SK-N-SH (cell line): ENCODE measurements around the gene CLIC3. TPM values are rescaled to one million over a fixed set of nuclear protein-coding genes. Genes with fewer than 3 reads are reported as not detected.

ENCODE experiments used
- CTCF ChIA-PET: fragments of 300-600, 350-600 bp; formaldehyde crosslinking; extraction: SDS; loops from one replicate; lab custom pipeline; 2021; lab: Yijun Ruan, JAX
- POLR2A ChIA-PET: fragments of 350-600 bp; sonication (Branson Sonifier 250); formaldehyde crosslinking; extraction: SDS; loops from one replicate; lab custom pipeline; 2020; ENCODE audit warnings: antibody characterized with exemption, inconsistent platforms; lab: Yijun Ruan, JAX
- DNase-seq: peaks from one replicate; pipeline ENCODE4 v3.0.0; 2012
- H2AFZ ChIP-seq: fragments of 200-600 bp; sonication (generic); 2 replicates; pipeline ENCODE4 v1.8.1; 2016; ENCODE audit warnings: antibody characterized with exemption, mild to moderate bottlenecking, low read depth
- H3F3A ChIP-seq: fragments of 200-600 bp; sonication (generic); replicated peaks from 2 replicates; pipeline ENCODE3; 2016; ENCODE audit warnings: antibody characterized with exemption, mild to moderate bottlenecking; ENCODE audit not compliant: insufficient read depth
- H3K27ac ChIP-seq, 2 experiments: fragments of 200-500 bp in 1 of 2; fragments of 200-600 bp in 1 of 2; sonication (Bioruptor generic) in 1 of 2; sonication (generic), shearing (Covaris generic) in 1 of 2; 2 replicates each; pipeline versions ENCODE4 v1.5.1 to v1.6.1; 2014 to 2016; ENCODE audit warnings: low read depth in 2 of 2, inconsistent platforms in 1 of 2, low read length in 1 of 2, mild to moderate bottlenecking in 1 of 2, mixed read lengths in 1 of 2
- H3K27me3 ChIP-seq: fragments of 200-600 bp; sonication (generic), shearing (Covaris generic); 2 replicates; pipeline ENCODE4 v1.6.1; 2016; ENCODE audit warnings: mixed run types; ENCODE audit not compliant: insufficient read depth
- H3K36me3 ChIP-seq, 2 experiments: fragments of 200-500 bp in 1 of 2; fragments of 200-600 bp in 1 of 2; sonication (Bioruptor generic) in 1 of 2; sonication (generic) in 1 of 2; replicated peaks in 1 of 2; 2 replicates each; pipeline versions ENCODE3 to v1.5.1; 2014 to 2016; ENCODE audit warnings: low read length in 1 of 2, mild to moderate bottlenecking in 1 of 2; ENCODE audit not compliant: insufficient read depth in 2 of 2, control insufficient read depth in 1 of 2
- H3K4me1 ChIP-seq, 2 experiments: fragments of 200-500 bp in 1 of 2; fragments of 200-600 bp in 1 of 2; sonication (Bioruptor generic) in 1 of 2; sonication (generic), shearing (Covaris generic) in 1 of 2; 2 replicates each; pipeline versions ENCODE4 v1.5.1 to v1.6.1; 2014 to 2016; ENCODE audit warnings: low read depth in 1 of 2, low read length in 1 of 2, mixed run types in 1 of 2; ENCODE audit not compliant: insufficient read depth in 2 of 2, control insufficient read depth in 1 of 2
- H3K4me2 ChIP-seq: fragments of 200-600 bp; sonication (generic), shearing (Covaris generic); 2 replicates; pipeline ENCODE4 v1.6.1; 2017; ENCODE audit warnings: mixed run types
- H3K4me3 ChIP-seq, 2 experiments: fragments of 200-500 bp in 1 of 2; fragments of 200-600 bp in 1 of 2; sonication (Bioruptor generic) in 1 of 2; sonication (generic), shearing (Covaris generic) in 1 of 2; 2 replicates each; pipeline versions ENCODE4 v1.5.1 to v1.8.1; 2014 to 2016; ENCODE audit warnings: low read depth in 2 of 2, inconsistent platforms in 1 of 2, low read length in 1 of 2, mild to moderate bottlenecking in 1 of 2, mixed read lengths in 1 of 2, moderate library complexity in 1 of 2
- H3K79me2 ChIP-seq: fragments of 200-600 bp; sonication (generic); 2 replicates; pipeline ENCODE4 v1.8.1; 2017; ENCODE audit warnings: mild to moderate bottlenecking; ENCODE audit not compliant: insufficient read depth
- H3K9ac ChIP-seq: fragments of 200-600 bp; sonication (generic); 2 replicates; pipeline ENCODE4 v1.6.1; 2017; ENCODE audit warnings: mixed run types
- H3K9me2 ChIP-seq: fragments of 200-600 bp; sonication (generic); 2 replicates; pipeline ENCODE4 v1.6.1; 2017; ENCODE audit warnings: mixed run types
- H3K9me3 ChIP-seq: fragments of 200-600 bp; sonication (generic); 2 replicates; pipeline ENCODE4 v1.6.1; 2017; ENCODE audit warnings: mixed run types, mild to moderate bottlenecking, moderate library complexity
- H4K20me1 ChIP-seq: fragments of 200-600 bp; sonication (generic); 2 replicates; pipeline ENCODE4 v1.6.1; 2017; ENCODE audit warnings: mild to moderate bottlenecking, mixed run types; ENCODE audit not compliant: insufficient read depth
- CTCF ChIP-seq: fragments of 200-600 bp; sonication (generic); IDR thresholded peaks from 2 replicates; pipeline ENCODE4 v1.6.1; 2017; ENCODE audit warnings: antibody characterized with exemption, mild to moderate bottlenecking, moderate library complexity
- EP300 ChIP-seq, 2 experiments: IDR thresholded peaks; 2 replicates each; pipeline versions ENCODE4 v1.4.0 to v1.6.1; 2012; ENCODE audit warnings: borderline replicate concordance in 1 of 2, low read depth in 1 of 2, low read length in 1 of 2
- EZH2phosphoT487 ChIP-seq: fragments of 200-600 bp; sonication (generic); IDR thresholded peaks from 2 replicates; pipeline ENCODE4 v1.6.1; 2017; ENCODE audit warnings: low read depth, mixed run types, mild to moderate bottlenecking, antibody characterized with exemption, moderate library complexity, borderline replicate concordance
- GABPA ChIP-seq: IDR thresholded peaks from 2 replicates; pipeline ENCODE4 v1.4.0; 2012; ENCODE audit warnings: low read depth, mild to moderate bottlenecking
- GATA2 ChIP-seq: sonication (generic); formaldehyde crosslinking; IDR thresholded peaks from 2 replicates; pipeline ENCODE4 v1.5.0; 2020; ENCODE audit warnings: mild to moderate bottlenecking, missing genetic modification reagents
- JUND ChIP-seq: IDR thresholded peaks from 2 replicates; pipeline ENCODE4 v1.4.0; 2012
- MEF2A ChIP-seq: IDR thresholded peaks from 2 replicates; pipeline ENCODE4 v1.4.0; 2012; ENCODE audit warnings: low read depth, borderline replicate concordance
- MXI1 ChIP-seq: IDR thresholded peaks from 2 replicates; pipeline ENCODE4 v1.6.1; 2012; ENCODE audit warnings: mild to moderate bottlenecking, low read depth, low read length, improper control_type of control experiment
- RCOR1 ChIP-seq: fragments of 150-350 bp; IDR thresholded peaks from 2 replicates; pipeline ENCODE4 v1.6.1; 2017; ENCODE audit warnings: antibody characterized with exemption, low read length
- WGBS: methylation state at CpG from one replicate; pipeline ENCODE4 v1.1.6; 2017; ENCODE audit warnings: low lambda C conversion rate; 5-methylcytosine and 5-hydroxymethylcytosine counted together
- polyA plus RNA-seq, 3 experiments: library from polyadenylated mRNA; depleted of rRNA; stranded (reverse); fragments of >200 nt; gene quantifications; 2 replicates each; pipeline ENCODE4 v1.2.3, GENCODE V29; 2012
- TF ChIP-seq, protein P1 (sequence below): IDR thresholded peaks from 2 replicates; pipeline ENCODE4 v1.4.0; 2012; ENCODE audit warnings: low read depth, borderline replicate concordance
- TF ChIP-seq, protein P2 (sequence below): IDR thresholded peaks from 2 replicates; pipeline ENCODE4 v1.4.0; 2012; ENCODE audit warnings: low read depth

CLIC3 gene
- polyA plus RNA-seq, 1 of the 3 experiments (the other 2 are of a cell fraction), result 1.0 TPM

- no peaks in the 10 kb centered on the region for H3K27me3 ChIP-seq
- ChIA-PET POLR2A (no interaction called here), CTCF (interaction anchor here (1.3 to 1.8 kb wide), 2 partner anchors 10 to 77 kb away, joined by 3 to 9 read pairs; no protein-coding TSS in a partner anchor)
- no peak for TF ChIP-seq CTCF
- no peak for TF ChIP-seq GABPA
- TF ChIP-seq EZH2phosphoT487, result no peak
- no peak for TF ChIP-seq GATA2 (CRISPR knock-in tag)
- TF ChIP-seq JUND, result no peak
- TF ChIP-seq RCOR1, result no peak
- no peak for TF ChIP-seq EP300 (IDR thresholded peaks at IDR 0.05; ENCODE audit: borderline replicate concordance in 1 of 2, low read depth in 1 of 2, low read length in 1 of 2)
- TF ChIP-seq MXI1, result no peak
- TF ChIP-seq, protein P1, sequence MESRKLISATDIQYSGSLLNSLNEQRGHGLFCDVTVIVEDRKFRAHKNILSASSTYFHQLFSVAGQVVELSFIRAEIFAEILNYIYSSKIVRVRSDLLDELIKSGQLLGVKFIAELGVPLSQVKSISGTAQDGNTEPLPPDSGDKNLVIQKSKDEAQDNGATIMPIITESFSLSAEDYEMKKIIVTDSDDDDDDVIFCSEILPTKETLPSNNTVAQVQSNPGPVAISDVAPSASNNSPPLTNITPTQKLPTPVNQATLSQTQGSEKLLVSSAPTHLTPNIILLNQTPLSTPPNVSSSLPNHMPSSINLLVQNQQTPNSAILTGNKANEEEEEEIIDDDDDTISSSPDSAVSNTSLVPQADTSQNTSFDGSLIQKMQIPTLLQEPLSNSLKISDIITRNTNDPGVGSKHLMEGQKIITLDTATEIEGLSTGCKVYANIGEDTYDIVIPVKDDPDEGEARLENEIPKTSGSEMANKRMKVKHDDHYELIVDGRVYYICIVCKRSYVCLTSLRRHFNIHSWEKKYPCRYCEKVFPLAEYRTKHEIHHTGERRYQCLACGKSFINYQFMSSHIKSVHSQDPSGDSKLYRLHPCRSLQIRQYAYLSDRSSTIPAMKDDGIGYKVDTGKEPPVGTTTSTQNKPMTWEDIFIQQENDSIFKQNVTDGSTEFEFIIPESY, result no peak
- TF ChIP-seq MEF2A, result no peak
- H3K9me2 ChIP-seq, result no peaks in the 10 kb centered on the region
- no peaks in the 10 kb centered on the region for H3F3A ChIP-seq
- H4K20me1 ChIP-seq, result no peaks in the 10 kb centered on the region
- no peak overlapping the region for H3K9ac ChIP-seq
- H3K4me2 ChIP-seq, result no peak overlapping the region
- no peaks in the 10 kb centered on the region for H3K9me3 ChIP-seq
- no peaks in the 10 kb centered on the region for H3K36me3 ChIP-seq
- no peaks in the 10 kb centered on the region for H3K79me2 ChIP-seq
- peaks cover 0 to 8% of the 10 kb centered on the region in 2 experiments; a peak in 1 of 4 replicates for H3K4me1 ChIP-seq
- H2AFZ ChIP-seq, result no peak overlapping the region
- no peak overlapping the region for H3K4me3 ChIP-seq
- H3K27ac ChIP-seq, result no peak overlapping the region
- WGBS, result 89% methylated on average over 5 of the region's 7 CpGs
- no peak for DNase-seq
Observed at GRCh38 chr9:136958473-136958872, 37.9 kb downstream of the CLIC3 start.

DNA sequence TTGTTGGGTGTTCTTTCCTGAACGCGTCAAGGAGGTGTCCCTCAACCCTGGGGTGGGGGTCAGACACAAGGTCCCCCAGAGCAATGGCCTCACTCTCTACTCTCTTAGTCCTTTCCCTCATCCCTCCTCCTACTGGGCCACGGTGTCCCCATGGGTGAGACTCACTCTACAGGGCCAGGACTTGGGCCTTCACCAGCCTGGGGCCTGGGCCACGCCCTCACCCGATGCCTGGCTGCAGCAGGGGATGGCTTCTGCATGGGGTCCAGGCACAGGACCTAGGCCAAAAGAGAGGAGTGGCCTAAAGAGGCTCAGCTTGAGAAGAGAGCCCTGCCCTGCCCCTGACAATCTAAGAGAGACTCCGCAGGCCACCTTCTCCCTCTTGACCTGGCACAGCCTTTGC, 38.5 kb downstream of the CLIC3 start:
- H3K4me3 ChIP-seq, result no peak overlapping the region
- TF ChIP-seq, protein P2, sequence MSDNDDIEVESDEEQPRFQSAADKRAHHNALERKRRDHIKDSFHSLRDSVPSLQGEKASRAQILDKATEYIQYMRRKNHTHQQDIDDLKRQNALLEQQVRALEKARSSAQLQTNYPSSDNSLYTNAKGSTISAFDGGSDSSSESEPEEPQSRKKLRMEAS, result no peak
- TF ChIP-seq GATA2 (CRISPR knock-in tag), result no peak
- peaks cover 0 to 8% of the 10 kb centered on the region in 2 experiments; a peak in 1 of 4 replicates for H3K4me1 ChIP-seq
- H3F3A ChIP-seq, result no peaks in the 10 kb centered on the region
- H3K4me2 ChIP-seq, result no peak overlapping the region
- ChIA-PET POLR2A (no interaction called here), CTCF (interaction anchor here (1.3 to 1.8 kb wide), 2 partner anchors 9 to 77 kb away, joined by 3 to 9 read pairs; no protein-coding TSS in a partner anchor)
- WGBS, result 73% methylated on average over 6 of the region's 6 CpGs
- no peak overlapping the region for H2AFZ ChIP-seq
- H3K9me2 ChIP-seq, result no peaks in the 10 kb centered on the region
- H3K27me3 ChIP-seq, result no peaks in the 10 kb centered on the region
- H3K79me2 ChIP-seq, result no peaks in the 10 kb centered on the region
- no peaks in the 10 kb centered on the region for H3K9me3 ChIP-seq
- H3K36me3 ChIP-seq, result no peaks in the 10 kb centered on the region
- H3K9ac ChIP-seq, result no peak overlapping the region
- H4K20me1 ChIP-seq, result no peaks in the 10 kb centered on the region
- DNase-seq, result no peak
- H3K27ac ChIP-seq, result no peak overlapping the region
